IMR-90 (cell line): ENCODE data around the gene MYPN. TPM values are rescaled to one million over a fixed set of nuclear protein-coding genes. Genes with fewer than 3 reads are reported as not detected.
A peak's percentile ranks its signal among the peaks of the same experiment; 100 is the strongest.

Source experiments
- ATAC-seq: fragments of 200-7000 bp; cut with Tn5 transposase; 2 replicates; pipeline ENCODE4 v1.9.1; 2020; ENCODE audit warnings: low read depth, mild to moderate bottlenecking, moderate library complexity
- BruUV-seq: library from RNA; stranded (reverse); fragments of 400-500 nt; replicated peaks from 2 replicates; lab custom pipeline; 2021; lab: Mats Ljungman, UMichigan
- CTCF ChIA-PET: fragments of 300-600 bp; formaldehyde crosslinking; extraction: SDS; loops from one replicate; lab custom pipeline; 2021; ENCODE audit warnings: antibody characterized with exemption; lab: Yijun Ruan, JAX
- POLR2A ChIA-PET: fragments of 300-600 bp; sonication (Branson Sonifier 250); formaldehyde crosslinking; loops from one replicate; lab custom pipeline; 2022; ENCODE audit warnings: antibody characterized with exemption; ENCODE audit not compliant: unreplicated experiment; lab: Charles Lee
- DNase-seq: peaks from one replicate; pipeline ENCODE4 v3.0.0; 2013
- H2AFZ ChIP-seq: replicated peaks from 2 replicates; pipeline ENCODE3; 2013; ENCODE audit warnings: low read length, mild to moderate bottlenecking; ENCODE audit not compliant: poor library complexity
- H2AK5ac ChIP-seq: 2 replicates; pipeline ENCODE4 v1.6.1; 2013; ENCODE audit warnings: low read depth, low read length, inconsistent platforms
- H2AK9ac ChIP-seq: replicated peaks from 2 replicates; pipeline ENCODE3; 2013; ENCODE audit warnings: mild to moderate bottlenecking, low read depth, low read length, moderate library complexity; ENCODE audit not compliant: poor library complexity
- H2BK120ac ChIP-seq: 2 replicates; pipeline ENCODE4 v1.6.1; 2013; ENCODE audit warnings: low read depth, low read length, inconsistent platforms
- H2BK15ac ChIP-seq: 3 replicates; pipeline ENCODE4 v1.6.1; 2013; ENCODE audit warnings: low read depth, low read length, inconsistent platforms
- H2BK20ac ChIP-seq: 2 replicates; pipeline ENCODE4 v1.6.1; 2013; ENCODE audit warnings: low read depth, mild to moderate bottlenecking, inconsistent platforms, low read length, moderate library complexity
- H2BK5ac ChIP-seq: 2 replicates; pipeline ENCODE4 v1.6.1; 2013; ENCODE audit warnings: mild to moderate bottlenecking, low read depth, low read length, inconsistent platforms; ENCODE audit not compliant: poor library complexity, severe bottlenecking
- H3K14ac ChIP-seq: replicated peaks from 2 replicates; pipeline ENCODE4 v1.6.1; 2013; ENCODE audit warnings: low read depth, low read length, inconsistent platforms
- H3K18ac ChIP-seq: 2 replicates; pipeline ENCODE4 v1.6.1; 2013; ENCODE audit warnings: low read depth, low read length, control low read depth
- H3K23ac ChIP-seq: 2 replicates; pipeline ENCODE4 v1.6.1; 2013; ENCODE audit warnings: low read depth, low read length, inconsistent platforms
- H3K27ac ChIP-seq: 2 replicates; pipeline ENCODE4 v1.5.1; 2013; ENCODE audit warnings: mild to moderate bottlenecking, control low read depth, low read length; ENCODE audit not compliant: insufficient read depth
- H3K27me3 ChIP-seq: 2 replicates; pipeline ENCODE4 v1.6.1; 2013; ENCODE audit warnings: low read length; ENCODE audit not compliant: control insufficient read depth, insufficient read depth
- H3K36me3 ChIP-seq: 2 replicates; pipeline ENCODE4 v1.6.1; 2013; ENCODE audit warnings: low read length, mixed read lengths; ENCODE audit not compliant: control insufficient read depth, insufficient read depth
- H3K4ac ChIP-seq: 2 replicates; pipeline ENCODE4 v1.6.1; 2013; ENCODE audit warnings: low read depth, low read length, inconsistent platforms
- H3K4me1 ChIP-seq: 2 replicates; pipeline ENCODE4 v1.6.1; 2013; ENCODE audit warnings: low read length, mixed read lengths; ENCODE audit not compliant: control insufficient read depth, insufficient read depth
- H3K4me2 ChIP-seq: 2 replicates; pipeline ENCODE4 v1.6.1; 2013; ENCODE audit warnings: low read depth, mild to moderate bottlenecking, control low read depth, low read length, moderate library complexity
- H3K4me3 ChIP-seq: 2 replicates; pipeline ENCODE4 v1.5.1; 2013; ENCODE audit warnings: low read depth, mild to moderate bottlenecking, control low read depth, low read length, moderate library complexity; ENCODE audit not compliant: insufficient read depth
- H3K56ac ChIP-seq: 2 replicates; pipeline ENCODE4 v1.6.1; 2013; ENCODE audit warnings: low read length, inconsistent platforms; ENCODE audit not compliant: insufficient read depth; ENCODE audit errors: extremely low read depth
- H3K79me1 ChIP-seq, 2 experiments: 2 replicates each; pipeline ENCODE4 v1.6.1; 2013; ENCODE audit warnings: low read length in 2 of 2, inconsistent platforms in 1 of 2, low read depth in 1 of 2
- H3K9ac ChIP-seq: 2 replicates; pipeline ENCODE4 v1.6.1; 2013; ENCODE audit warnings: low read depth, low read length, control low read depth
- H3K9me1 ChIP-seq: 2 replicates; pipeline ENCODE4 v1.6.1; 2013; ENCODE audit warnings: low read length, inconsistent platforms; ENCODE audit not compliant: insufficient read depth
- H3K9me3 ChIP-seq: 2 replicates; pipeline ENCODE4 v1.6.1; 2013; ENCODE audit warnings: low read length; ENCODE audit not compliant: control insufficient read depth, insufficient read depth
- H4K20me1 ChIP-seq: 2 replicates; pipeline ENCODE4 v1.6.1; 2013; ENCODE audit warnings: low read length, inconsistent platforms; ENCODE audit not compliant: insufficient read depth
- H4K5ac ChIP-seq: 2 replicates; pipeline ENCODE4 v1.6.1; 2013; ENCODE audit warnings: mild to moderate bottlenecking, low read depth, low read length, control low read depth
- H4K8ac ChIP-seq, 2 experiments: 2 replicates each; pipeline ENCODE4 v1.6.1; 2013; ENCODE audit warnings: low read depth in 2 of 2, low read length in 2 of 2, control low read depth in 1 of 2, inconsistent platforms in 1 of 2
- H4K91ac ChIP-seq: 2 replicates; pipeline ENCODE4 v1.6.1; 2013; ENCODE audit warnings: low read depth, low read length, inconsistent platforms; ENCODE audit not compliant: insufficient read depth
- BHLHE40 ChIP-seq: fragments of 150-350 bp; IDR thresholded peaks from 2 replicates; pipeline ENCODE4 v1.6.1; 2016; ENCODE audit warnings: mild to moderate bottlenecking, low read depth, low read length
- CEBPB ChIP-seq: IDR thresholded peaks from 2 replicates; pipeline ENCODE4 v1.6.1; 2012; ENCODE audit warnings: low read depth, low read length, improper control_type of control experiment
- CHD1 ChIP-seq: IDR thresholded peaks from 2 replicates; pipeline ENCODE4 v1.6.1; 2012; ENCODE audit warnings: low read depth, low read length, improper control_type of control experiment
- ELK1 ChIP-seq: fragments of 150-350 bp; IDR thresholded peaks from 2 replicates; pipeline ENCODE4 v1.6.1; 2016; ENCODE audit warnings: low read depth, mild to moderate bottlenecking, low read length, moderate library complexity, borderline replicate concordance
- FOS ChIP-seq: fragments of 150-350 bp; IDR thresholded peaks from 2 replicates; pipeline ENCODE4 v1.6.1; 2016; ENCODE audit warnings: low read depth, low read length
- MAFK ChIP-seq: IDR thresholded peaks from 2 replicates; pipeline ENCODE4 v1.6.1; 2012; ENCODE audit warnings: low read depth, low read length, improper control_type of control experiment
- MAZ ChIP-seq: IDR thresholded peaks from 2 replicates; pipeline ENCODE4 v1.6.1; 2012; ENCODE audit warnings: low read depth, mild to moderate bottlenecking, low read length, improper control_type of control experiment, moderate library complexity, borderline replicate concordance
- MXI1 ChIP-seq: IDR thresholded peaks from 2 replicates; pipeline ENCODE4 v1.6.1; 2012; ENCODE audit warnings: low read depth, mild to moderate bottlenecking, low read length, moderate library complexity, borderline replicate concordance
- NFE2L2 ChIP-seq: fragments of 150-350 bp; IDR thresholded peaks from 2 replicates; pipeline ENCODE4 v1.6.1; 2016; ENCODE audit warnings: low read depth, mild to moderate bottlenecking, low read length
- POLR2A ChIP-seq: IDR thresholded peaks from 2 replicates; pipeline ENCODE4 v1.6.1; 2012; ENCODE audit warnings: mild to moderate bottlenecking, low read depth, low read length
- RAD21 ChIP-seq: IDR thresholded peaks from 2 replicates; pipeline ENCODE4 v1.6.1; 2012; ENCODE audit warnings: low read length, improper control_type of control experiment
- RCOR1 ChIP-seq: IDR thresholded peaks from 2 replicates; pipeline ENCODE4 v1.6.1; 2012; ENCODE audit warnings: mild to moderate bottlenecking, low read length, improper control_type of control experiment; ENCODE audit not compliant: insufficient replicate concordance
- RFX5 ChIP-seq: IDR thresholded peaks from 2 replicates; pipeline ENCODE4 v1.8.0; 2012; ENCODE audit warnings: low read depth, mild to moderate bottlenecking, low read length, moderate library complexity
- SMC3 ChIP-seq: fragments of 150-350 bp; IDR thresholded peaks from 2 replicates; pipeline ENCODE4 v1.6.1; 2016; ENCODE audit warnings: low read depth, mild to moderate bottlenecking, antibody characterized with exemption, low read length, moderate library complexity
- USF2 ChIP-seq: fragments of 150-350 bp; IDR thresholded peaks from 2 replicates; pipeline ENCODE4 v1.6.1; 2017; ENCODE audit warnings: mild to moderate bottlenecking, antibody characterized with exemption, low read length, low read depth
- WGBS, 2 experiments: methylation state at CpG; one replicate each; pipeline versions ENCODE4 v1.1.5 to v1.1.7; 2013; ENCODE audit warnings: missing lambda C conversion rate in 2 of 2; ENCODE audit not compliant: insufficient read length in 1 of 2; ENCODE audit errors: extremely low coverage in 2 of 2; 5-methylcytosine and 5-hydroxymethylcytosine counted together
- dilution Hi-C: fragments of 300-500 bp; cut with HindIII; formaldehyde crosslinking; loops from one replicate; pipeline ENCODE4 v1.14.3; 2018; ENCODE audit warnings: low sequenced_read_pairs; ENCODE audit not compliant: unreplicated experiment
- in situ Hi-C: fragments of 300-500 bp; cut with MboI; formaldehyde crosslinking; loops from 3 replicates; pipeline ENCODE4 v1.14.3; 2019; ENCODE audit warnings: low sequenced_read_pairs, inconsistent platforms, mixed read lengths
- intact Hi-C: fragments of 100-400 bp; cut with micrococcal nuclease; formaldehyde crosslinking; loops from 2 replicates; pipeline ENCODE4 v1.10.0; 2022
- polyA plus RNA-seq, 3 experiments: library from polyadenylated mRNA; depleted of rRNA; stranded (reverse); fragments of >200 nt; gene quantifications; 2 replicates each; pipeline ENCODE4 v1.2.3, GENCODE V29; 2012; ENCODE audit warnings: low replicate concordance in 1 of 3
- total RNA-seq: library from RNA; depleted of rRNA; stranded (reverse); fragments of >200 nt; gene quantifications from 2 replicates; pipeline ENCODE4 v1.2.3, GENCODE V29; 2012

MYPN gene
- total and polyA plus RNA-seq, 2 of the 4 experiments (the other 2 are of a cell fraction): 7.8 to 13.1 TPM

- Histone ChIP-seq H3K27me3 (no peaks in the 10 kb centered on the region), H3K18ac (no peak overlapping the region), H3K9me3 (no peaks in the 10 kb centered on the region), H3K9me1 (0 out of 2 replicates have a peak, but pooled peaks cover 2% of the 10 kb centered on the region), H4K5ac (no peak overlapping the region), H2BK20ac (no peak overlapping the region), H2AK5ac (no peak overlapping the region), H3K27ac (no peak overlapping the region), H4K91ac (no peak overlapping the region), H2BK5ac (no peak overlapping the region), H3K4me1 (no peaks in the 10 kb centered on the region), H3K4me2 (no peak overlapping the region), H3K56ac (no peak overlapping the region; the same call in 1 of the 2 replicates), H3K4ac (no peak overlapping the region), H3K4me3 (no peak overlapping the region), H2AK9ac (no peak overlapping the region), H4K8ac (peak overlapping the region in 1 of 2 experiments; percentile 11; a peak in 1 of 4 replicates), H3K9ac (no peak overlapping the region), H3K23ac (no peak overlapping the region), H2BK15ac (no peak overlapping the region), H2BK120ac (no peak overlapping the region), H3K36me3 (no peaks in the 10 kb centered on the region), H2AFZ (no peak overlapping the region), H4K20me1 (no peaks in the 10 kb centered on the region), H3K14ac (no peak overlapping the region), H3K79me1 (no peaks in the 10 kb centered on the region)
- dilution Hi-C loops: no loop called here
- intact Hi-C loops: no loop called here
- ATAC-seq (no peak), DNase-seq (no peak)
- WGBS, 2 experiments: no CpG with 5 or more reads among the region's 1 CpG
- BruUV-seq: no TSS peak
- TF ChIP-seq MXI1: no peak
- no peak for TF ChIP-seq CHD1
- TF ChIP-seq SMC3: no peak
- TF ChIP-seq RFX5: no peak
- TF ChIP-seq CEBPB: no peak
- TF ChIP-seq MAFK: no peak
- TF ChIP-seq FOS: no peak
- TF ChIP-seq POLR2A: no peak
- no peak for TF ChIP-seq BHLHE40
- TF ChIP-seq RCOR1: no peak
- TF ChIP-seq RAD21: no peak
- no peak for TF ChIP-seq MAZ
- no peak for TF ChIP-seq ELK1
- TF ChIP-seq USF2: no peak
- no peak for TF ChIP-seq NFE2L2
- in situ Hi-C loops: no loop called here
- ChIA-PET POLR2A (no interaction called here), CTCF (no interaction called here)
Observed at GRCh38 chr10:68125772-68126171, 16.5 kb downstream of the MYPN start.
